Measurements from ENCODE around the gene P2RX6.
"Not testable (repeated sequence)": the region's sequence is repeated elsewhere in the genome, so short reads cannot be mapped to it uniquely, and the experiment has no call there.

Gene P2RX6

GRCh38 chr22:21055880-21056319 is 40.9 kb downstream of the P2RX6 start:
- TF ChIP-seq CTCF (IDR thresholded peaks at IDR 0.05; ENCODE audit: extremely low read depth, insufficient read depth, missing control alignments): no peak
- in situ Hi-C loops (cut with MboI; ENCODE audit: low pct_unique_long_range_greater_than_20kb, low sequenced_read_pairs, unreplicated experiment): no loop called here
- no peak for DNase-seq (ENCODE audit: low spot score)

GRCh38 chr22:21060363-21060762 is 45.4 kb downstream of the P2RX6 start:
- DNase-seq (ENCODE audit: low spot score); in situ Hi-C loops (cut with MboI; ENCODE audit: low pct_unique_long_range_greater_than_20kb, low sequenced_read_pairs, unreplicated experiment): not testable (repeated sequence)

GRCh38 chr22:21061660-21062321 is 46.8 kb downstream of the P2RX6 start:
- in situ Hi-C loops (cut with MboI; ENCODE audit: low pct_unique_long_range_greater_than_20kb, low sequenced_read_pairs, unreplicated experiment); DNase-seq (ENCODE audit: low spot score): not testable (repeated sequence)

- in situ Hi-C loops (cut with MboI; ENCODE audit: low pct_unique_long_range_greater_than_20kb, low sequenced_read_pairs, unreplicated experiment); DNase-seq (ENCODE audit: low spot score): not testable (repeated sequence)
Observed at GRCh38 chr22:21064425-21064824, 49.5 kb downstream of the P2RX6 start.

- no peak for TF ChIP-seq CTCF (IDR thresholded peaks at IDR 0.05; ENCODE audit: extremely low read depth, insufficient read depth, missing control alignments)
- in situ Hi-C loops (cut with MboI; ENCODE audit: low pct_unique_long_range_greater_than_20kb, low sequenced_read_pairs, unreplicated experiment): no loop called here
- DNase-seq (ENCODE audit: low spot score): no peak
Observed at GRCh38 chr22:21064917-21065864, 50.2 kb downstream of the P2RX6 start.

- TF ChIP-seq CTCF (IDR thresholded peaks at IDR 0.05; ENCODE audit: extremely low read depth, insufficient read depth, missing control alignments): no peak
- in situ Hi-C loops (cut with MboI; ENCODE audit: low pct_unique_long_range_greater_than_20kb, low sequenced_read_pairs, unreplicated experiment): no loop called here
- DNase-seq (ENCODE audit: low spot score): no peak
Observed at GRCh38 chr22:21067075-21067900, 52.3 kb downstream of the P2RX6 start.

- TF ChIP-seq CTCF (IDR thresholded peaks at IDR 0.05; ENCODE audit: extremely low read depth, insufficient read depth, missing control alignments): no peak
- in situ Hi-C loops (cut with MboI; ENCODE audit: low pct_unique_long_range_greater_than_20kb, low sequenced_read_pairs, unreplicated experiment): no loop called here
- no peak for DNase-seq (ENCODE audit: low spot score)
Observed at GRCh38 chr22:21067901-21068680, 53.1 kb downstream of the P2RX6 start.
